ENCODE data around the gene S100Z. TPM values are rescaled to one million over a fixed set of nuclear protein-coding genes. Genes with fewer than 3 reads are reported as not detected.
A peak's percentile ranks its signal among the peaks of the same experiment; 100 is the strongest.
"Not testable (repeated sequence)": the region's sequence is repeated elsewhere in the genome, so short reads cannot be mapped to it uniquely, and the experiment has no call there.

S100Z gene
- total RNA-seq (2014; rRNA removed; shearing (Covaris generic)), result not detected in 2 replicates
- not detected in 2 replicates for polyA plus RNA-seq (2015; cell fraction: cytosol; rRNA removed)
- polyA plus RNA-seq (2015; cell fraction: nucleus; rRNA removed), result not detected in 2 replicates

DNA sequence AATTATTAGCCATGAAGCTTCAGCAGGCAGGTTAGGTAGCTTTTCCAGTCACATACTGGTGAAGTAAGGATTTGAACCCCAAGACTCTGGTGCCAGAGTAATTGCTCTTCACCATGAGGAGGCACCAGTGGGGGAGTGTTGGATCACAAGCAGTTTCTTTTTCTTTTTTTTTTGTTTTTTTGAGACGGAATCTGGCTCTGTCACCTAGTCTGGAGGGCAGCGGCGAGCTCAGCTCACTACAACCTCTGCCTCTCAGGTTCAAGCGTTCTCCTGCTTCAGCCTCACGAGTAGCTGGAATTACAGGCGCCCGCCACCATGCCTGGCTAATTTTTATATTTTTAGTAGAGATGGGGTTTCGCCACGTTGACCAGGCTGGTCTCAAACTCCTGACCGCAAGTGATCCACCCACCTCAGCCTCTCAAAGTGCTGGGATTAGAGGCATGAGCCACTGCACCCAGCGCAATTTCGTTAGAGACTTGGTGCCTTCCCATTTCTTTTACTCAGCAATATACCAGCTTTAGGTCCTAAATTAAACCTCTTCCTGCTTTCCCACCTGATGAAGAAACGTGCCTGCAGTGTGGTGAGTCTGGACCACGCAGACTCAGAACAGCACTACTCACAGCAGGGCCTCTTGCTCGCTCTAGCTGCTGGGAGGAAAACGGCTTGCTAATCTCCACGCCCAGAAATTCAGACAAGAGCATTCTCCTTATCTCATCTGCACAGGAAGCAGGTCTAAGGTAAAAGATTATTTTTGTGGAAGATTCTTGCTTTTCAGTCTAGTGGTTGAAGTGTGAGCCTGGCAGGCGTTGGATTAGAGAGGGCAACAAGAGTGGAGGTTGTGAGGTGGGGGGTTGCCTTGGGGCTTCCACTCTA, at the start of gene S100Z:
TSS of gene S100Z (plus strand) at position 596 of the 873 bp plus-strand sequence. CDS start 25,346 bp downstream, outside the sequence.
- DNase-seq (ENCODE audit: low read depth), result no peak

DNA sequence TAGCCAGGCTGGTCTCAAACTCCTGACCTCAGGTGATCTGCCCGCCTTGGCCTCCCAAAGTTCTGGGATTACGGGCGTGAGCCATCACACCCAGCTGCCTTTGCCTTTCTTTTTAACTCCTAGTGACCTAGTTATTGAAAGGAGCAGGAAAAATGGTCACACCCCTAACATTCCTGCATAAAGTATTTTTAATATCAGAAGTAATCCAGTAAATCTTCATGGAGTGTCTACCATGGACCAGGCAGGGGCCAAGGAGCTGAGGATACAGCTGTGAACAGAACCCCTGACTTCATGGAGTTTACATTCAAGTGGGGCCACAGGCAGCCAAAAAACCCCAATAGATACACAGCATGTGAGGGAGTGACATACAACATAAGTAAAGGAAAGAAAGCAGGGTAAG, 49.2 kb upstream of the S100Z start:
- no peak for DNase-seq (ENCODE audit: low read depth)

GRCh38 chr5:76801159-76801802, 48.5 kb upstream of the S100Z start:
- DNase-seq (ENCODE audit: low read depth), result peak; percentile 83

DNA sequence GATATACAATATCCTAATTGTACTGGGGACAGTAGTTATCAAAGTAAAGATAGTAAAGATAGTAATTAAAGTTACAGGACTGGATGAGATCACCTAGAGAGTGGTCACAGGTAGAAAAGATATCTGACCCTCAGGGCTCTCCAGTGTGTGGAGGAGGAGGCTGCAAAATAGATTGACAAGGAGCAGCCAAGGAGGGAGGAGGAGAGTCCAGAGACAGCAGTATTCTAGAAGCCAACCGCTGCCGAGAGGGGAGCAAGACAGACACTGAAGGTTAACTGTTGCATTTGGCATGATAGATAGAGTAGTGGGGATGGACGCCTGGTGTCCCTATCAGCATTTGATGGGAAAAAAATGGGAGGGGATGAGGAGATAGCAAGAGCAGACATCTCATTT, 48.0 kb upstream of the S100Z start:
- no peak for DNase-seq (ENCODE audit: low read depth)

- DNase-seq (ENCODE audit: low read depth), result no peak
These were observed 45.5 kb upstream of the S100Z start for GRCh38 chr5:76804266-76804665.

GRCh38 chr5:76805821-76806505, 43.9 kb upstream of the S100Z start:
- peak; percentile 98 for DNase-seq (ENCODE audit: low read depth)

DNA sequence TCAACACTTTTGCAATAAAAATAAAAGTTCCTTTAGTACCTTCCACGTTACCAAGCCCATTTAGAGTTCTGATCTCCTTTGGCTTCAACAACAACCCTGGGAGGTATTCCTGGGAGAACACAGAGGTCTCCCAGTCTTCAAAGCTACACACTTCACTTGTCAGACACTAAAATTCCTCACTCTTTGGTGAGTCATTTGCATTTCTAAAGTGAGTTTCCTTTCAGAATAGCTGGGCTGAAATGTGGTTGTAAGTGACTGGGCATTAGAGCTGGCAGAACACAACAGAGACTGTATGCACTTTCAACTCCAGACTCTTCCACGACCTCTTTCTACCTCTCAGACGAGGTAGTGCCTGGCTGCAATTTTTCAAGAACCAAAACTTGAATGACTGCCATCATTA, 42.5 kb upstream of the S100Z start:
- DNase-seq (ENCODE audit: low read depth), result peak; percentile 89

DNA sequence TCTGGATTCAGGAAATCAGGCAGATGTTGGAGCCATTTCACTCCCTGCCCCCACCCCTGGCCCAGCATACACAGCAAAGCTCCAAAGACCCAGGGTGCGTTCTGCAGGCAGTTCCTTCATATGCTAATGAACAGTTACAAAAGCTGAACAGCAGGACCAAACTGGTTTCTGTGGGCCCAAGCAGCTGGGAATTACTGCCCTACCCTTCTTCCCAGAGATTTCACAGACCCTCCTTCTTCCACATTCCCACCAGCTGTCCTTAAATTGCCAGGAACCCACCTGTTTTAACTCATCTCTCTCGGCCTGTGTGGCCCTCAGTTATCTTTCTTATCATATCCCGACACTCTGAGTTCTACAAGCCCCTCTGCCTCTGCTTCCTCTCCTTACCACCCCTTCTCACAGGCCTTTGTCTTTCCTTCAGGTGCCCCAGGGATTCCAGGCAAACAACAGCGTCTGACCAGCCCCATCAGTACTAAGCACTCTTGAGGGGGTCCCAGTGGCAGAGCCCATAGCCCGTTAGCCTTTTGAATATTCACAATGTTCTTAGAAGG, 41.6 kb upstream of the S100Z start:
- no peak for DNase-seq (ENCODE audit: low read depth)

DNA sequence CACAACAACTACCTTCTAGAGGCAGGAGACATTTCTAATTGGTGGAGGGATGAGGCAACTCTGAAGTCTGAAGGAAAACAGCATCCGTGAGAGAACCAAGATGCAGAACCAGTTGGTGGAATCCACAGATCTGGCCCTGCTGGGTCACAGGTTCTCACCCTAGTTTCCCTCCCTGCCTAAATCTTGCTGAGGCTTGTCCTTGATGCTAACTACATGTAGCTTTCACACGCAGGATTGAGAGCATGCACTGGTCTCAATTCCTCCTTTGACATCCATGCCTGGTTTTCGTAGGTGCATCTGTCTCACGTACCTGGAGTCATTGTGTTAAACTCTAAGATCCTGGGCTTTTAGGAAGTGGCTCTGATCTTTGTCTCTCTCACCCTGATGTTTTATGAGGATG, 40.7 kb upstream of the S100Z start:
- DNase-seq (ENCODE audit: low read depth), result no peak

DNA sequence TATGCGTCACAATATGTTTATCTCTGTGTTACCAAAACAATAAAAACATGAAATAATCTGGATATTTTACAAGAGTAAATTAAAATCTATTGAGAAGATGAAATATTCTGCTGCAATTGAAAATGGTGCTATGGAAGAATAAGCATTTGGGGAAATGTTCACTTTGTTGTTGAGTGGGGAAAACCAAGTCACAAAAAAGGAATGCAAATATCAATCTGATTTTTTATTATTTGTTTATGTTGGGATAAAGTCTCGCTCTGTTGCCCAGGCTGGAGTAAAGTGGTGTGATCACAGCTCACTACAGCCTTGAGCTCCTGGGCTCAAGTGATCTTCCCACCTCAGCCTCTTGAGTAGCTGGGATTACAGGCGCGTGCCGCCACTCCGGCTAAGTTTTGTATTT, 39.6 kb upstream of the S100Z start:
- DNase-seq (ENCODE audit: low read depth), result no peak

- peak; percentile 79 for DNase-seq (ENCODE audit: low read depth)
These were observed 38.6 kb upstream of the S100Z start for GRCh38 chr5:76811214-76811613.

DNA sequence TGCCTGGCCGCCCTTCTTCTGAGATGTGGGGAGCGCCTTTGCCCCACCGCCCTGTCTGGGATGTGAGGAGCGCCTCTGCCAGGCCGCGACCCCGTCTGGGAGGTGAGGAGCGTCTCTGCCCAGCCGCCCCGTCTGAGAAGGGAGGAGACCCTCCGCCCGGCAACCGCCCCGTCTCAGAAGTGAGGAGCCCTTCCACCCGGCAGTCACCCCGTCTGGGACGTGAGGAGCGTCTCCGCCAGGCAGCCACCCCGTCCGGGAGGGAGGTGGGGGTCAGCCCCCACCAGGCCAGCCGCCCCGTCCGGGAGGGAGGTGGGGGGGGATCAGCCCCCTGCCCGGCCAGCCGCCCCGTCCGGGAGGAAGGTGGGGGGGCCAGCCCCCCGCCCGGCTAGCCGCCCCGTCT, 37.6 kb upstream of the S100Z start:
- DNase-seq (ENCODE audit: low read depth), result not testable (repeated sequence)

- DNase-seq (ENCODE audit: low read depth), result peak; percentile 96
These were observed 35.7 kb upstream of the S100Z start for GRCh38 chr5:76813982-76814562.

- DNase-seq (ENCODE audit: low read depth), result no peak
These were observed 33.5 kb upstream of the S100Z start for GRCh38 chr5:76816110-76816831.

- DNase-seq (ENCODE audit: low read depth), result peak; percentile 73
These were observed 30.7 kb upstream of the S100Z start, which contains the start of gene F2RL1 for GRCh38 chr5:76818844-76819831. Gene F2RL1 (plus strand): TSS chr5:76819030. CDS start chr5:76819183, 153 bp downstream.

GRCh38 chr5:76819851-76820525, 29.8 kb upstream of the S100Z start:
- no peak for DNase-seq (ENCODE audit: low read depth)

- no peak for DNase-seq (ENCODE audit: low read depth)
These were observed 29.3 kb upstream of the S100Z start for GRCh38 chr5:76820526-76820890.

DNA sequence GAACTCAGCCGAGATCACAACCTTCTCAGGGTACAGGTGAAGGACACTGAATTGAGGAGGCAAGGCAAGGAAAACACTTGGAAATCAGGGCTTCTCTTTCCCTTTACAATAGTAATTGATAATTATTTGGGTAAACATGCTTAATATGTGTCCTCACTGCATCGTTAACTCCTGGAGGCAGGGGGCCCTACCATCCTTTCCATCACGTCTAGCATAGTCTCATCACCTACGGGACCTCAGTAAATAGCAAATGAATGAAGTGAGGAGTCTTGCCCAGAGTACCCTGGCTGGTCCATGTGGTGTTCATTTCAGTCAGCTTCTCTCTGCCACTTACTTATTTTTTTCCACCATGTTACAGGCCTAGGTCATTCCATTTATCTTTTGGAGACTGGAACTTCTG, 28.7 kb upstream of the S100Z start:
- DNase-seq (ENCODE audit: low read depth), result no peak
